ENCODE measurements around the gene IRF7.

- no peak for TF ChIP-seq POLR2A (IDR thresholded peaks at IDR 0.05; ENCODE audit: low read length)
- TF ChIP-seq MAX (IDR thresholded peaks at IDR 0.05) = no peak
- no peak for TF ChIP-seq CTCF (IDR thresholded peaks at IDR 0.05)
- TF ChIP-seq SMC3 (IDR thresholded peaks at IDR 0.05) = no peak
- TF ChIP-seq EP300 (IDR thresholded peaks at IDR 0.05) = no peak
- no peak for TF ChIP-seq SREBF2 (IDR thresholded peaks at IDR 0.05)
- no peak for TF ChIP-seq CEBPB (IDR thresholded peaks at IDR 0.05)
- no peak for TF ChIP-seq HES2 (IDR thresholded peaks at IDR 0.05)
Measured at GRCh38 chr11:576811-577610, 38.7 kb downstream of the IRF7 start.

Data from A549 (cell line).